ENCODE measurements around the gene COL20A1. TPM values are rescaled to one million over a fixed set of nuclear protein-coding genes. Genes with fewer than 3 reads are reported as not detected.

COL20A1 gene
- polyA plus RNA-seq, 4 donors = 0.09 to 1.7 TPM; not detected in 2

GRCh38 chr20:63319164-63320040, 26.4 kb downstream of the COL20A1 start:
- H3K4me3 ChIP-seq (ENCODE audit: low read depth in 1 of 3, low read length in 3 of 3) = no peak overlapping the region
- H3K9me3 ChIP-seq (ENCODE audit: control insufficient read depth in 2 of 2, insufficient read depth in 1 of 2, low read depth in 1 of 2, low read length in 1 of 2) = no peaks in the 10 kb centered on the region
- H3K36me3 ChIP-seq (ENCODE audit: control insufficient read depth in 3 of 3, insufficient read depth in 2 of 3, low read depth in 1 of 3, low read length in 3 of 3) = no peaks in the 10 kb centered on the region
- no peak for DNase-seq
- H3K4me1 ChIP-seq (ENCODE audit: control insufficient read depth in 3 of 3, insufficient read depth in 2 of 3, low read depth in 1 of 3, low read length in 2 of 3) = no peaks in the 10 kb centered on the region
- H3K27ac ChIP-seq (ENCODE audit: low read depth in 1 of 3, low read length in 2 of 3) = no peak overlapping the region
- 67 to 80% (median 68%) methylated on average over 24 to 25 of the region's 25 CpGs for WGBS, 3 donors
- FAIRE-seq = no peak
- peaks cover 0 to 7% (median 3%) of the 10 kb centered on the region in 3 donors for H3K27me3 ChIP-seq (ENCODE audit: control insufficient read depth in 3 of 3, insufficient read depth in 3 of 3, low read length in 3 of 3)

- no peak for FAIRE-seq
- Histone ChIP-seq H3K27ac (ENCODE audit: low read depth in 1 of 3, low read length in 2 of 3) (no peak overlapping the region), H3K9me3 (ENCODE audit: control insufficient read depth in 2 of 2, insufficient read depth in 1 of 2, low read depth in 1 of 2, low read length in 1 of 2) (no peaks in the 10 kb centered on the region), H3K27me3 (ENCODE audit: control insufficient read depth in 3 of 3, insufficient read depth in 3 of 3, low read length in 3 of 3) (peaks cover 0 to 7% (median 3%) of the 10 kb centered on the region in 3 donors), H3K36me3 (ENCODE audit: control insufficient read depth in 3 of 3, insufficient read depth in 2 of 3, low read depth in 1 of 3, low read length in 3 of 3) (no peaks in the 10 kb centered on the region), H3K4me3 (ENCODE audit: low read depth in 1 of 3, low read length in 3 of 3) (no peak overlapping the region), H3K4me1 (ENCODE audit: control insufficient read depth in 3 of 3, insufficient read depth in 2 of 3, low read depth in 1 of 3, low read length in 2 of 3) (no peaks in the 10 kb centered on the region)
- 76 to 83% (median 81%) methylated on average over 16 to 23 of the region's 23 CpGs for WGBS, 3 donors
- no peak for DNase-seq
Measured at GRCh38 chr20:63320041-63320511, 27.1 kb downstream of the COL20A1 start.

- H3K4me1 ChIP-seq (ENCODE audit: control insufficient read depth in 3 of 3, insufficient read depth in 2 of 3, low read depth in 1 of 3, low read length in 2 of 3) = no peaks in the 10 kb centered on the region
- no peak overlapping the region for H3K27ac ChIP-seq (ENCODE audit: low read depth in 1 of 3, low read length in 2 of 3)
- H3K4me3 ChIP-seq (ENCODE audit: low read depth in 1 of 3, low read length in 3 of 3) = no peak overlapping the region
- peaks cover 0 to 7% (median 3%) of the 10 kb centered on the region in 3 donors for H3K27me3 ChIP-seq (ENCODE audit: control insufficient read depth in 3 of 3, insufficient read depth in 3 of 3, low read length in 3 of 3)
- 46 to 63% (median 48%) methylated on average over 9 to 10 of the region's 10 CpGs for WGBS, 3 donors
- no peaks in the 10 kb centered on the region for H3K9me3 ChIP-seq (ENCODE audit: control insufficient read depth in 2 of 2, insufficient read depth in 1 of 2, low read depth in 1 of 2, low read length in 1 of 2)
- FAIRE-seq (no peak), DNase-seq (no peak)
- H3K36me3 ChIP-seq (ENCODE audit: control insufficient read depth in 3 of 3, insufficient read depth in 2 of 3, low read depth in 1 of 3, low read length in 3 of 3) = no peaks in the 10 kb centered on the region
Measured at GRCh38 chr20:63320616-63321147, 27.7 kb downstream of the COL20A1 start.

GRCh38 chr20:63321148-63321831, 28.3 kb downstream of the COL20A1 start:
- Histone ChIP-seq H3K9me3 (ENCODE audit: control insufficient read depth in 2 of 2, insufficient read depth in 1 of 2, low read depth in 1 of 2, low read length in 1 of 2) (no peaks in the 10 kb centered on the region), H3K27ac (ENCODE audit: low read depth in 1 of 3, low read length in 2 of 3) (no peak overlapping the region), H3K36me3 (ENCODE audit: control insufficient read depth in 3 of 3, insufficient read depth in 2 of 3, low read depth in 1 of 3, low read length in 3 of 3) (no peaks in the 10 kb centered on the region), H3K4me3 (ENCODE audit: low read depth in 1 of 3, low read length in 3 of 3) (no peak overlapping the region), H3K4me1 (ENCODE audit: control insufficient read depth in 3 of 3, insufficient read depth in 2 of 3, low read depth in 1 of 3, low read length in 2 of 3) (no peaks in the 10 kb centered on the region), H3K27me3 (ENCODE audit: control insufficient read depth in 3 of 3, insufficient read depth in 3 of 3, low read length in 3 of 3) (peaks cover 0 to 7% (median 3%) of the 10 kb centered on the region in 3 donors)
- 55 to 62% (median 61%) methylated on average over 18 to 20 of the region's 20 CpGs for WGBS, 3 donors
- DNase-seq = no peak
- no peak for FAIRE-seq

- FAIRE-seq (no peak), DNase-seq (no peak)
- H3K4me1 ChIP-seq (ENCODE audit: control insufficient read depth in 3 of 3, insufficient read depth in 2 of 3, low read depth in 1 of 3, low read length in 2 of 3) = no peaks in the 10 kb centered on the region
- H3K9me3 ChIP-seq (ENCODE audit: control insufficient read depth in 2 of 2, insufficient read depth in 1 of 2, low read depth in 1 of 2, low read length in 1 of 2) = no peaks in the 10 kb centered on the region
- peaks cover 0 to 7% (median 3%) of the 10 kb centered on the region in 3 donors for H3K27me3 ChIP-seq (ENCODE audit: control insufficient read depth in 3 of 3, insufficient read depth in 3 of 3, low read length in 3 of 3)
- no peaks in the 10 kb centered on the region for H3K36me3 ChIP-seq (ENCODE audit: control insufficient read depth in 3 of 3, insufficient read depth in 2 of 3, low read depth in 1 of 3, low read length in 3 of 3)
- no peak overlapping the region for H3K27ac ChIP-seq (ENCODE audit: low read depth in 1 of 3, low read length in 2 of 3)
- H3K4me3 ChIP-seq (ENCODE audit: low read depth in 1 of 3, low read length in 3 of 3) = no peak overlapping the region
- WGBS, 3 donors = 55 to 77% (median 58%) methylated on average over 34 of the region's 34 CpGs
Measured at GRCh38 chr20:63322146-63322932, 29.4 kb downstream of the COL20A1 start.

GRCh38 chr20:63322933-63323273, 29.9 kb downstream of the COL20A1 start:
- H3K27me3 ChIP-seq (ENCODE audit: control insufficient read depth in 3 of 3, insufficient read depth in 3 of 3, low read length in 3 of 3) = peaks cover 0 to 7% (median 3%) of the 10 kb centered on the region in 3 donors
- H3K9me3 ChIP-seq (ENCODE audit: control insufficient read depth in 2 of 2, insufficient read depth in 1 of 2, low read depth in 1 of 2, low read length in 1 of 2) = no peaks in the 10 kb centered on the region
- DNase-seq (no peak), FAIRE-seq (no peak)
- H3K4me1 ChIP-seq (ENCODE audit: control insufficient read depth in 3 of 3, insufficient read depth in 2 of 3, low read depth in 1 of 3, low read length in 2 of 3) = no peaks in the 10 kb centered on the region
- 42 to 47% (median 45%) methylated on average over 15 of the region's 15 CpGs for WGBS, 3 donors
- H3K36me3 ChIP-seq (ENCODE audit: control insufficient read depth in 3 of 3, insufficient read depth in 2 of 3, low read depth in 1 of 3, low read length in 3 of 3) = no peaks in the 10 kb centered on the region
- no peak overlapping the region for H3K27ac ChIP-seq (ENCODE audit: low read depth in 1 of 3, low read length in 2 of 3)
- H3K4me3 ChIP-seq (ENCODE audit: low read depth in 1 of 3, low read length in 3 of 3) = no peak overlapping the region

GRCh38 chr20:63323357-63323981, 30.5 kb downstream of the COL20A1 start:
- H3K4me1 ChIP-seq (ENCODE audit: control insufficient read depth in 3 of 3, insufficient read depth in 2 of 3, low read depth in 1 of 3, low read length in 2 of 3) = no peaks in the 10 kb centered on the region
- 67 to 73% (median 71%) methylated on average over 18 of the region's 18 CpGs for WGBS, 3 donors
- no peak overlapping the region for H3K27ac ChIP-seq (ENCODE audit: low read depth in 1 of 3, low read length in 2 of 3)
- no peak for DNase-seq
- FAIRE-seq = no peak
- no peak overlapping the region for H3K4me3 ChIP-seq (ENCODE audit: low read depth in 1 of 3, low read length in 3 of 3)
- H3K9me3 ChIP-seq (ENCODE audit: control insufficient read depth in 2 of 2, insufficient read depth in 1 of 2, low read depth in 1 of 2, low read length in 1 of 2) = no peaks in the 10 kb centered on the region
- H3K36me3 ChIP-seq (ENCODE audit: control insufficient read depth in 3 of 3, insufficient read depth in 2 of 3, low read depth in 1 of 3, low read length in 3 of 3) = no peaks in the 10 kb centered on the region
- H3K27me3 ChIP-seq (ENCODE audit: control insufficient read depth in 3 of 3, insufficient read depth in 3 of 3, low read length in 3 of 3) = peaks cover 0 to 7% (median 3%) of the 10 kb centered on the region in 3 donors
